GM18517 (cell line): ENCODE results near the gene TMEM39B.
A peak's percentile ranks its signal among the peaks of the same experiment; 100 is the strongest.
"Not testable (repeated sequence)": the region's sequence is repeated elsewhere in the genome, so short reads cannot be mapped to it uniquely, and the experiment has no call there.

Experiments
- ATAC-seq: cut with Tn5 transposase; IDR thresholded peaks from one replicate; pipeline ENCODE4 v1.9.1; 2021; ENCODE audit warnings: mild to moderate bottlenecking, moderate library complexity; ENCODE audit not compliant: unreplicated experiment

The TMEM39B gene

GRCh38 chr1:32072622-32073298, at the start of gene TMEM39B:
TSS of gene TMEM39B (plus strand) at chr1:32072939. CDS start at chr1:32073048, 109 bp downstream.
- peak; percentile 71 for ATAC-seq

GRCh38 chr1:32023351-32023750, 49.4 kb upstream of the TMEM39B start:
- ATAC-seq = no peak

- ATAC-seq = no peak
These were observed 47.2 kb upstream of the TMEM39B start for GRCh38 chr1:32025515-32025914.

- ATAC-seq = no peak
These were observed 44.0 kb upstream of the TMEM39B start for GRCh38 chr1:32028746-32029145.

GRCh38 chr1:32031578-32032274, 41.0 kb upstream of the TMEM39B start:
- no peak for ATAC-seq

GRCh38 chr1:32032275-32032615, 40.5 kb upstream of the TMEM39B start:
- ATAC-seq = no peak

- no peak for ATAC-seq
These were observed 37.6 kb upstream of the TMEM39B start for GRCh38 chr1:32035119-32035518.

GRCh38 chr1:32040711-32041110, 32.0 kb upstream of the TMEM39B start:
- no peak for ATAC-seq

GRCh38 chr1:32042330-32042729, 30.4 kb upstream of the TMEM39B start:
- ATAC-seq = no peak

- no peak for ATAC-seq
These were observed 28.5 kb upstream of the TMEM39B start for GRCh38 chr1:32044234-32044633.

GRCh38 chr1:32045772-32046171, 27.0 kb upstream of the TMEM39B start:
- no peak for ATAC-seq

- ATAC-seq = no peak
These were observed 25.0 kb upstream of the TMEM39B start for GRCh38 chr1:32047701-32048100.

- ATAC-seq = no peak
These were observed 24.3 kb upstream of the TMEM39B start for GRCh38 chr1:32048440-32048839.

- no peak for ATAC-seq
These were observed 21.0 kb upstream of the TMEM39B start for GRCh38 chr1:32051706-32052105.

GRCh38 chr1:32052887-32053286, 19.9 kb upstream of the TMEM39B start:
- ATAC-seq = no peak

GRCh38 chr1:32055416-32055815, 17.3 kb upstream of the TMEM39B start:
- ATAC-seq = no peak

GRCh38 chr1:32056598-32056997, 16.1 kb upstream of the TMEM39B start:
- ATAC-seq = no peak

- no peak for ATAC-seq
These were observed 11.8 kb upstream of the TMEM39B start for GRCh38 chr1:32060914-32061313.

GRCh38 chr1:32062867-32063230, 9.9 kb upstream of the TMEM39B start:
- no peak for ATAC-seq

GRCh38 chr1:32063261-32063681, 9.5 kb upstream of the TMEM39B start:
- ATAC-seq = no peak

- not testable (repeated sequence) for ATAC-seq
These were observed 6.9 kb upstream of the TMEM39B start for GRCh38 chr1:32065613-32066488.

GRCh38 chr1:32066489-32066873, 6.3 kb upstream of the TMEM39B start:
- ATAC-seq = no peak
